Hematopoietic multipotent progenitor cell treated with erythropoietin and hydrocortisone succinate and interleukin-3 and kit ligand, for 17 days (in vitro differentiated cells): ENCODE measurements around the gene MAML2.

Experiments
- DNase-seq: peaks from one replicate; pipeline ENCODE4 v3.0.0-alpha.2; 2015; ENCODE audit warnings: low spot score

The MAML2 gene

DNA sequence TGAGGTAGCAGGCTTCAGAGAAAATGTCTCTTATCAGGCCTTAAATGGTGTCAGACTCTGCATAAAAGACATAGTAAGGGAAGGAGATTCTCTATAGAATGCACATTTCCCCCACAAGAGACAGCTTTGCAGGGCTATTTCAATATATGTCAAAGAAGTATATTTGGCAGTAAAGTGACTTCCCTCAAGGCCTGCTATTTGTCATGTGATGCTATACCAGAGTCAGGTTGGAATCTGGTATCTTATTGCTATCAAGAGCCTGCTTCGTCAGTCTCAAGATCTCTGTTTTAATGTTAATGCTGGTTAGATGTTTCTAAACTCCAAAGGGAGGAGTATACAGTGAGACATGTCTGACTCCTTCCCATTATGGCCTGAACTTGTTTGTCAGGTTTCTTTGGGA, 378.7 kb downstream of the MAML2 start:
- no peak for DNase-seq

DNA sequence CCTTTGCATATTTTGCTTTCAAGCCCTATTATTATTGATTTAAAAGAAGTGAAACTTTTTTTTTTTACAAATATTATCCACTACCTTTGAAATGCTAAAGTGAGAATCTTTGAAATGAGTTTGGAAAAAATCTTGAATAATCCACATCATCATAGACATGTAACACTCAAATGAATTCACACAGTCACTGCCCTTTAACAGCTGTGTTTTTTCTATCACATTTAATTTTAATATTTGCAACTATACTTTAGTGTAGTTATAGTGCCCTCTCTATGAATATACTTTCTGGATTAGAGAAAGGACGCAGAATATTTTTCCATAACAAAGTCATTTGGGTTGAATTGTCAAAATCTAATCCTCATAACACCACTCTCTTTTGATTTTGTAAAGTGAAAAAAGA, 381.2 kb downstream of the MAML2 start:
- DNase-seq, result no peak

DNA sequence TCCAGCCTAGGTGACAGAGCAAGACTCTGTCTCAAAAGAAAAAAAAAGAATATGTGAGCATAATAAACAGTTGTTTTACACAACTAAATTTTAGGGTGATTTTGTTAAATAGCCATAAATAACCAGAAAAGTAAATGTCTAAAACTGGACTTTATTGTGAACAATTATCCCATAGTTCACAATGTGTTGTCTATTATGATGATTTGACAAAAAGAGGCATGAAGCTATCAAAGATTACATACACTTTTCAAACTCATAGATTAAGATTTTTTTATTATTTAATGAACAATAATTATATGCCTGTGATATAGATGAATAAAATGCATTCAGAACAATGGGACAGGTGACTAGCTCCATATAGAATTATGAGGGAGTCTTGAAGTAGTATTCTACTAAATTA, 392.1 kb downstream of the MAML2 start:
- no peak for DNase-seq

DNA sequence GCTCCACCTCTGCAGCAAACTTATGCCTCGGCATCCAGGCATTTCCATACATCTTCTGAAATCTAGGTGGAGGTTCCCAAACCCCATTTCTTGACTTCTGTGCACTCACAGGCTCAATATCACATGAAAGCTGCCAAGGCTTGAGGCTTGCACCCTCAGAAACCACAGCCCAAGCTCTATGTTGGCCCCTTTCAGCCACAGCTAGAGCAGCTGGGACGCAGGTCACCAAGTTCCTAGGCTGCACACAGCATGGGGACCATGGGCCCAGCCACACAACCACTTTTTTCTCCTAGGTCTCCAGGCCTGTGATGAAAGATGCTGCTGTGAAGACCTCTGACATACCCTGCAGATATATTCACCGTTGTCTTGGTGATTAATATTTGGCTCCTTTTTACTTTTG, 394.4 kb downstream of the MAML2 start:
- DNase-seq, result no peak

DNA sequence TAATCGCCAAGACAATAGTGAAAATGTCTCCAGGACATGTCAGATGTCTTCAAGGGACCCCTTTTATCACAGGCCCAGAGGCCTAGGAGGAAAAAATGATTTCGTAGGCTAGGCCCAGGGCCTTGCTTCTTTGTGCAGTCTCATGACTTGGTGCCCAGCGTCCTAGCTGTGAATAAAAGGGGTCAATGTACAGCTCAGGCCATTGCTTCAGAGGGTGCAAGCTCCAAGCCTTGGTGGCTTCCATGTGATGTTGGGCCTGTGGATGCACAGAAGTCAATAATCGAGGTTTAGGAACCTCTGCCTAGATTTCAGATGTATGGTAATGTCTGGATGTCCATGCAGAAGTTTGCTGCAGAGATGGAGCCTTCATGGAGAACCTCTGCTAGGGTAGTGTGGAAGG, 398.4 kb downstream of the MAML2 start:
- no peak for DNase-seq

DNA sequence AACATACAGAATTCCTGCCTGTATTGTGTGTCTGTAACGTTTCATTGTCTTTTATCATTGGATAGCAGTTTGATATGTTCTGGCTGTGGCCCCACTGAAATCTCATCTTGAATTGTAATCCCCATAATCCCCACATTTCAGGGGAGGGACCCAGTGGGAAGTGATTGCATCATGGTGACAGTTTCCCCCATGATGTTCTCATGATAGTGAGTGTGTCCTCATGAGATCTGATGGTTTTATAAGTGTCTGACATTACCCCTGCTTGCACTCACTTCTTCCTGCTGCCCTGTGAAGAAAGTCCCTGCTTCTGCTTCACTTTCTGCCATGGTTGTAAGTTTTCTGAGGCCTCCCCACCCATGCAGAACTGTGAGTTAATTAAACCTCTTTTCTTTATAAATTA, 399.4 kb downstream of the MAML2 start:
- DNase-seq, result no peak

DNA sequence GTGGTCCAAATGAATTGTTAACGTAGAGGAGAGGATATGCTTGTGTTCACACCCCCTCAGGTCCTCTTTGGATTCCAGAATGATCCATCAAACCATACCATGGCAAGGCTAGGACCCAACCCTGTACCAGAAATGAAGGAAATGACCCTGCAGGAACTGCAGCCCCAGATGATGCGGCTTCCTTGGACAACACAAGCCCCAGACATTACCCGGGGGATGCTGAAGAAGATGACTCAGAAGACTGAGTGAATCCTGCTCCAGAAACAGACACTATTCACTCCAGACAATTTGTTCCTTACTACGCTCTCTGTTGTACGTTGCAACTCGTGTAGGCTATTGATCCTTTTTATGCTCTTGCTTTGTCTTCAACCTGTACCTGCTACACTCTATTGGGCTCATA, 403.9 kb downstream of the MAML2 start:
- DNase-seq, result no peak

DNA sequence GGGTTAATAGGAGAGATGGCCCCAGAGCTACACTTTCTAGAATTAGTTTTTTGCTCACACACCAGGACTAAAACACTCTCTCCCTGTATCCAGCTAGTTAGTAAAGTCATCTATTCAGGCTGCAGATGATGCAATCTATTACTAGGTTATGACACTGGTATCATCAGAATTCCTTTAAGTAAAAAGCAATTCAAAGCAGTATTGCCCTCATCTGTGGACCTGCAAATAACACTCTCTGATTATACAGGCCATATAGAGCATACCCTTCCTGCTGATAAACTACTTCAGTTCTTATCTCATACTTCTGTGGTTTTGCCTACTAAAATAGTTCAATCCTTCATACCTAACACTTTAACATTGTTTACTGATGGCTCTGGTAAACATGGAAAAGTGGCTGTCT, 405.6 kb downstream of the MAML2 start:
- DNase-seq, result no peak

DNA sequence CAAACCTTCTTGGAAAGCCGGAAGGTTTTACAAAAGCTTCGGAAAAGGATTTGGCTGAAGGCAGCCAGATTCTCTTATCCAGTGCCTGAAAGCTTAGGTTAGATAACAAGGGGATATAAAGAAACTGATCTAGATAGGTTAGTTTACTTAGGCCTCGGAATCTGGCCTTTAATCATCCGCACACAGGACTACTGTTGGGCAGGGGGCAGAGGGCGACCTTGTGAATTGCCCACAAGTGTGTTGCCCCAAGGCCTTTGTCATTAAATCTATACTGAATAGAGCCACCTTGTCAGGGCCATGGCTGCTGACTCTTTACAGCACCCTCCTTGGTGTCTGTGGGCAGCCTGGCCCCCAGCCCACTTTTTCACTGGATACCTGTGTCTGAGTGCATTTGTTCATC, 409.4 kb downstream of the MAML2 start:
- no peak for DNase-seq

DNA sequence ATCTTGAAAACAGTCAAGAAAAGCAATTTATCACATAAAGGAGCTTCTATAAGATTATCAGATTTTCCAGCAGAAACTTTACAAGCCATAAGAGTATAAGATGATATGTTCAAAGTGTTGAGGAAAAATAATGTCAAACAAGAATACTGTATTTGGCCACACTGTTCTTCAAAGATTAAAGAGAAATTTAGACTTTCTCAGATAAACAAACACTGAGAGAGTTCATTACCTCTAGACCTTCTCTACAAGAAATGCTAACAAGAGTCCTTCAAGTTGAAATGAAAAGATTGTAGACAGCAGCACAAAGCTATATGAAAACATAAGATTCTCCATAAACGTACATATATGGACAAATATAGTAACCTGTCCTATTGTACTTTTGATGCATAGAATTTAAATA, 411.1 kb downstream of the MAML2 start:
- DNase-seq, result no peak

DNA sequence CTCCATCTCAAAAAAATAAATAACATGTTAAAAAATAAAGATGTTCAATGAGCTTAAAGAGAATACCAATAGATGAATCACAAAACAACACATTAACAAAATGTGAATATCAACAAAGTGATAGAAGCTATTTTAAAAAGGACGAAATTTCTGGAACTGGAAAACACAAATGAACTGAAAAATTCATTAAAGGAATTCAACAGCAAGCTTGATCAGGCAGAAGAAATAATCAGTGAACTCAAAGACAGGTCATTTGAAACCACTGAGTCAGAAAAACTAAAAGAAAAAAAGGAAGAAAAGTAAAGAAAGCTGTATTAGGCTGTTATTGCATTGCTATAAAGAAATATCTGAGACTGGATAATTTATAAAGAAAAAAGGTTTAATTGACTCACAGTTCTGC, 412.0 kb downstream of the MAML2 start:
- DNase-seq, result no peak

DNA sequence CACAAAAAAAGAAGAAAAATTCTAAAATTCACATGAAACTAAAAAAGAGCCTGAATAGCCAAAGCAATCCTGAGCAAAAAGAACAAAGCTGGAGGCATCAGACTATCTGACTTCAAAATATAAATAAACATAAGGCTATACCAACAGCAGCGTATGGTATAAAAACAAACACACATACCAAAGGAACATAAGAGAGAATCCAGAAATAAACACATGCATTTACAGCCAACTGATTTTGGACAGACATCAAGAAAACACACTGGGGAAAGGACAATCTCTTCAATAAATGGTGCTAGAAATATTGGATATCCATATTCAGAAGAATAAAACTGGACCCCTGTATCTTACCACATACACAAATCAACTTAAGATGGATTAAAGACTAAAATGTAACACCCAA, 416.3 kb downstream of the MAML2 start:
- no peak for DNase-seq
